HG03520 (cell line): ENCODE results near the gene CNTNAP4.

Experiments used
- ATAC-seq: cut with Tn5 transposase; IDR thresholded peaks from one replicate; pipeline ENCODE4 v1.9.1; 2021; ENCODE audit warnings: mild to moderate bottlenecking, moderate library complexity; ENCODE audit not compliant: unreplicated experiment

Gene CNTNAP4

DNA sequence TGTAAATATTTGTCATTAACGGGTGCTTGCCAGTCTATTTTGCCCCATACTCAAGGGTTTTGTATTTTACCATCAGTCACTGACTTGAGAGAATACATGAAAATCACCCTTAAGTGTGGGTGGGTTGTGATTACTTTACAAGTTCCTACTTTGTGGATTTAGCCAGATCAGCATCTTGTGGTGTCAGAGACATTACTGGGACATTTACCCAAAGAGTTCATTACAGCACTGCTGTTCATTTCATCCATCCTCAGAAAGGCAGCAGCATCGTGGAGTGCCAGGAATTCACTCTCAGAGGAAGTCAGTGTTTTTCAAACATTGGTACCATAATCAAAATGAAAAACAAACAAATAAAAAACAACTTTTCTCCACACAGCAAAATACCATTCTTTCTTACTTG is 110.8 kb downstream of the CNTNAP4 start:
- ATAC-seq = no peak

DNA sequence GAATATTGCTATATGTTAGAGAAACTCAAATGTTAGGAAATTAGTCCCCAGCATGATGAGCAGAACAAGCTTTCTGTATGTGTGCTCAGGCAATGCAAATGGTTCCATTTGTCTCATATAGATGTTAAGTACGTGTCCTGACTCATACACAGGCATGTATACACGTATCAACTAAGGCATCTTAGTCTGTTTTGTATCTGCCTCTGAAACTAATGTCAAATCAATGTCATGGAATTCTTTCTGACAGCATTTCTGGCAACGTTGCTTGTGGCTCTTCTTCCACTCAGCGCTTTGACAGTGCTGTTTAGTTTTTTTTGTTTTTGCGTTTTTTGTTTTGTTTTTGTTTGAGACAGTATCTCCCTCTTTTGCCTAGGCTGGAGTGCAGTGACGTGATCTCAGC is 111.9 kb downstream of the CNTNAP4 start:
- ATAC-seq = no peak

DNA sequence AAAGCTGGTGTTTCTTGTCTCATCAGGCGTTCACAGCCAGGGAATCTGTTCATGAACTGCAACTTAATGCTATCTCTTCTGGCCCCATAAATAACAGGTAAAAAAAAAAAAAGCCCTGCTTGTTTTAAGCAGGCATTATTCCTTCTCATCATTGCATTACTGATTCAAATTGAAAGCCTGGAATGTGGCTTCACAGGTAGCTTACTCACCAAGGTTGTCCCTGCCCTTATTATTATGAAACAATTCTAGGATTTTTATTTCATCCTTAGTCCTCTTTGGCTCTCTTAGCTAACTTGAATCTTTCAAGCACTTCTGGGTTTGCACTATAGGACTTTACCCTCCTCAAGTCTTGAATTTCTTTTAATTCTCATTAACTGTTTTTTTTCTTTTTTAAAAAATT is 113.3 kb downstream of the CNTNAP4 start:
- ATAC-seq = no peak

DNA sequence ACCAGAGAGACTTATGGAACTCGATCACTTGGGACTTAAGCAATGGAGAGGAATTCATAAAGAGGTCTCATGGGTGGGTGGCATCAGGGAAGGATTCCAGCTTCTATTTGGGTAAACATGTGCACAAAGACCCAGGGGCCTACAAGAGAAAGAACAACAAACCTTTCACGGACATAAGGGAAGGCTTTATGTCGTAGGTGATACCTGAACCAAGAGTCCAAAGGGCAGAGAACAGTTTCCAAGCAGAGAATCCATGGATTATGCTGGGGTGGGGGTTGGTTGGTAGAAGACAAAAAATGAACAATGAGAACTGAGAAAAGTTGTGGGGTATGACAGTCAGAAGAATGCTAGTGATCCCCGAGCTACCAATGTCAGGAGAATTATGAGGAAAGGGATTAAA is 119.8 kb downstream of the CNTNAP4 start:
- ATAC-seq = no peak

DNA sequence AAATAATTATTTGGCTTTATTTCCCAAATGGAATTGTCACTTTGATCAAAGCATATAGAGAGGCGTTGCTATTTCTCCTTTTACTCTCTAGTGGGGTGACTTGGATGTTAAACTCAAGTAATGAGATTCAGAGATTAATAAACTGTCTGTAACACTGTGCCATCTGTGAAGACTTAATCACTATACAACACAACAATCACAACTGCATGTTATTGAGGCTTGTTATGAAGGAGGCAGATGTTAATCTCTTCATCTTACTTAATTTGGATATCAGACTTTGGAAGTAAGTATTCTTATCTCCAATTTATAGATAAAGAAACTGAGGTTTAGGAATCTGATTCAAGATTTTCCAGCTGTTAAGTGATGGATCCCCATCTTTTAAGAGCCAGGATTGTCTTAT is 132.5 kb downstream of the CNTNAP4 start:
- no peak for ATAC-seq

DNA sequence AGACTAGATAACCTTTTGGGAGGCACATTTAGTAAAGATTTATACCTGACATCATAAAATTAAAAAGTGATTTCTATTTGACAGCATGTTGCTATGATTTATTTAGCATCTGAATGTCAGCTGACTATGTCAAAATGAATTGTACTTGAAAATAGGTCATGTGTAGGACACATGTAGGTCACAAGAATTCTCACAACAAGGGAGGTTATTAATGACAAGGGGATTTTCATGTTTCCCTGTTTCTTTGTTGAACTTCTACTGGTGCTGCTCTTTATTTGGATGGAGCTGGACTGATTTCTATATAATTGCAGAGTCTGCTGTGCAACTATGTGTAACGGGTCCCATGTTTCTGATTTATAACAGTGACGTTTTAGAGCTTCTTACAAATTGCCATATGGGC is 144.4 kb downstream of the CNTNAP4 start:
- ATAC-seq = no peak

DNA sequence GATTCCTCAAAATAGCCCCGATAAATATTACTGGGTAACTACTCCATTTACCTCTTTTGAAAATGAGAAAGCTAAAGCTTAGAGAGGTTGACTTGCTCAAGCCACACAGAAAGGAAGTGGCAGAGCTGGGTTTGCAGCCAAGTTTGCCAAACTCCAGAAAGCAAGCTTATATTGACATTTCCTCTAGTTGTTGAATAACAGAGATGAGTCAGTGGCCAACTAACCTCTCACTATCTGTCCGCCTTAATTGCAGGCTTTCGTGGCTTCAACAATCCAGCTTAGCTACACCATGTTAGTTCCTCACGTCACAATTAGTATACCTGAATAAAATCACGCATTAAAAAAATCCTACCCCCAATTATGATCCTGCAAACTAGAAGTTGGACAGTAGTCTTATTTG is 151.7 kb downstream of the CNTNAP4 start:
- no peak for ATAC-seq

DNA sequence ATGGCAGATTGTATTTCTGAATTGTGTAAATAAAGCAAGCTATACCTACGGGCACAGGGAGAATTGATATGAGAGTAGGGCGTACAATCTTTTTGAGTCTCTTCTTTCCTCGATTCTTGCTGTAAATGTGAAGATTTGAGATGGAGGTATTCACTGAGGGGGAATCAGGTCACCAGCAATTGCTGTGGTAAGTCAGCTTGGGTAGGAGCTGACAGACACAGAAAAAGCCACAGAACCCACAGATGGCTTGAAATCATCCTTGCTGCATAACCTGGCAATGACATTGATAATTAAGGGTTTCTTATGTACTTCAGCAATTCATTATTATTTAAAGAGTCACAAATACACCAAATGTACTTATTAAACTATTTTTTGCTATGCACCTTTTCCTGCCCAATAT is 164.2 kb downstream of the CNTNAP4 start:
- ATAC-seq = no peak

DNA sequence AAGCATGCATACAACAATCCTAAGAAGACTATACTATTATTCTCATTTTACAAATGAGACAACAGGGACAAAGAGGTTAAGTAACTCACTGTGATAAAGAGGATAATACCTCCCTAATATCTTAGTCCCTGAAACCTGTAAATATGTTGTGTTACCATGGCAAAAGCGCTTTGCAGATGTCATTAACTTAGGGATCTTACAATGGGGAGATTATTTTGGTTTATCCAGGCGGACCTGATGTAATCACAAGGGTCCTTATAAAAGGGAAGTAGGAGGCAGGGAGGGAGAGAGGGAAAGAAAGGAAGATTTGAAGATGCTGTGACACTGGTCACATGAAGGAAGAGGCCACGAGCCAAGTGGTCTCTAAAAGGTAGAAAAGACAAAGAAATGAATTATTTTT is 164.7 kb downstream of the CNTNAP4 start:
- ATAC-seq = no peak

DNA sequence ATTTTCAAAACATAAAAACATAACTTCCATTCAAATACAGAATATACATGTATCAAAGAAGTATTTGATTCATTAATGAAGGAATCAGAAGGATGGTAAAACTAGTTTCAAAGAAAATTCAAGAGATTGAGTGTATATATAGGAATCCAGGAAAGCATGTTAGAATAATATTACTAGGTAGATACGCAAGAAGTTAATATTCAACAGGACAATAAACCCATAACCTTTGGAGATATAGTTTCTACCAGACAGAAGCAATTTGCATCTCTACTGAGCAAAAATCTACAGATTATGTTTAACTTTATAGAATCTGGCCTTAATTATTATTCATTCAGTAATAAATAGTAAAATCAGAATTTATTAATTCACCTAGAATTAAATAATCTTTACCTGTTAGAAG is 166.8 kb downstream of the CNTNAP4 start:
- no peak for ATAC-seq

DNA sequence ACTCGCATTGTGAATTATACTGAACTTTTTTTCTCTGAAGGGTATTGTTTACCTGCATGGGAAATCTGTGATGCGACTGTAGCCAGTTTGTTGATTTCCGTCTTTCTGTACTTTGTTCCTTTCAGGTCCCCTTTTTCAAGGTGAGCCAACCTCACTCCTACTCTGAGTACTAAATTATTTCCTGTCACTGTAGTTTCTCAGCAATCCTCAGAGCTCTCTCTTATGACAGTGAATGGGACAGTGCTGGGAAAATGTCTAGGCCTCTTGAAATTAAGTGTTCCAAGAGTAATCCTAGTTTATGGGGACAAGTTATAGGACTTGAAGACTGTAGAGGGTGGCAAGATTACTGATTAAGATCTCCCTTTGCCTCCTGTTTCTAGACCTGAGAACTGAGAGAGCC is 167.6 kb downstream of the CNTNAP4 start:
- ATAC-seq = no peak

DNA sequence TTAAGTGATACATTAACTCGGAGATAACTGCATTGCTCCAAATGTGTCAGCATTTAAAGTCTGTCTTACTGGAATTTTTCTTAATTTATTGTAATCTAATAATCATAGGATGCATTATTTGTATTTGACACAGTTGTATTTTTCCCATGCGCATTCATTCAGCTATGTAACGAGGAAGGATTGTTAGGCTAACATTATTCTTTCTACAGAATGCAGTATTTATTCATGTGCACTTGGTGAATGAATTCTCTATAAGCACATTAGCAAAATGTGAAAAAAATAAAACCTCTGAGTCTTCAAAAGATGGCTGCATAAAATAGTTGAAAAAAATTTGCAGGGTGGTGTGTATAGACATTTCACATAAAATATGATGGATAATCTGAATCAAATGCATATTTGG is 168.6 kb downstream of the CNTNAP4 start:
- ATAC-seq = no peak

DNA sequence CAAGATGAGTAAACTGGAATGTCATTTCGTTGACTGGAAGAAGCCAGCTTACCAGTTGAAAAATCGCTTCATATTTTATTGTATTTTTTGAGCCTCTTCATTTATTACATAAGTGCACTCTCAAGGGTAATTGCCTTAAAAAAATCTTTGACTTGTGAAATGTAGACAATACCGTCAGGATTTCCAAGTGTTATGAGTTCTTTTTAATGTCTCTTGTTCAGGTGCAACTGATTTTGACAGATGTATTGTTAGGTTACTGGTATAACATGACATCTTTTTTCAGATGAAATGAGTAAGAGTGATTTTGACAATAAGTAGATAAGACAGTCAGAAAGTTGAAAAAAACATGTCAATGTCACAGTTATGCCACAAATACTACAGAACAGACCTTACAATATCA is 169.1 kb downstream of the CNTNAP4 start:
- no peak for ATAC-seq

DNA sequence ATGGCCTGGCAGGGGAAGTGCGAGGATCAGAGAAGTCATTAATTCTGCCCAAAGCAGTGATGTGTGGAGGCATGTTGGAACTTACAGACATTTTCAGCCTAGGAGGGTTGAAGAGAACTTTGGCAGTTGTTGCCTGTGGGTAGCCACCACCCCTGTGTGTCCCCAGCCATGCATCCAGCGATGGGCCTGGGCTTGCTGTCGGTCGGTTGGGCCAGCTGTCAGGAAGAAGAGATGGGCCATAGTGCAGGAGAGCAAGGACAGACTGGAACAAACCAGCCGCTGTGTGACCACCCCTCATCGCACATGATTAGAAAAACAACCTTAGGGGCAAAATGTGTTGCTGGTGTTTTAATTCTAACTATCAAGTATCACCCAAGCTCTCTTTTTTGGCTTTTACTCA is 173.7 kb downstream of the CNTNAP4 start:
- ATAC-seq = no peak

DNA sequence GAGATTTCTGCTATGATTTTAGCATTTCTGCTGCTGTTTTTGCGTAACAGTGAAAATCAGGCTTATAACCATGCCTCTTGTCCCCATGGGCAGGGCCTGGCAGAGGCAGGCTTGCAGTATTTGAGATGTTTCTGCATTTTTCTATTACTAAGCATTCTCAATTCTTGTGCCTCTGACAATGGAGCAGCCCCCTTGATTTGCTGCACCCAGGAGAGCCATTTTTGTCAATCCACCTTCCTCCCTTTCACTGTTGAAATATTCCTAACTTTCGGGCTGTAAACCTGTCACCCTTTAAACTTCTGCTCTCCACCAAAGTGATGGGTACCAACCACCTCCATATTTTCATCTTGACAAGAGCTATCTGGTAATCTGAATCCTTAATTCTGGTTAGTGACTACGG is 178.1 kb downstream of the CNTNAP4 start:
- ATAC-seq = no peak

DNA sequence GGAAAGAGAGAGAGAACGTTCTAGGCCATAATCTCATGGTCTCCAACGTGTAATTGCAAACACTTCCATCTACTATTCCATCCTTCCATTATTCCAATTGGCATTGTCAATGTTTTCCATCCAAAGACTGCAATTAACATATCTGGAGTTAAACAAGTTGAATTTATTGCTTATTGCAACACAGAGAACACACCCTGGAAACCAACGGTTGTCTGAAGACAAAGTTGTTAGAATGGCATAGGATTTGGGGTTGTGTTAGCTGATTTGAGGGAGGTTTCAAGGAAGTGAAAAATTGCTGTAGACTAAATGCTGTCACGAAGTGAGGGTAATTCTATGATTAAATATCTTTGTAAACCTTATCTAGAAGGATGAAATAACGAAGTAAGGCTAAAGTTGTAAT is 178.8 kb downstream of the CNTNAP4 start:
- no peak for ATAC-seq

DNA sequence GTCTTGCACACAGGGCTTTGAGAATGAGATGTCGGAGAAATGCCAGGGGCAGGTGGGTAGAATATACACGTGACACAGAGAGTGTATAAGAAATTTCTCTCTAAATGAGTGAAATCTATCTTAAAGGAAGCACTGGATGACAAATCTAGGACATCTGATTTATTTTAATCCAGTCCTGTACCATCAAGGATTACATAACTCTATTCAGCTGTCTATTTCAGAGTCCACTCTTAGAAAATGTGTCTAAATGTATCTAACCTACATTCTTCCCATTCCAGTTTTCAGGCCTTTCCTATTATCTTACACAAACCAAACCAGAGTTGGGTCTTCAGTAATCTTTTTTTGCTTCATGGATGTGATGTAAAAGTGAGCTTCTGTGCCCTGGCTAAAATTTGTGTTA is 181.9 kb downstream of the CNTNAP4 start:
- ATAC-seq = no peak

DNA sequence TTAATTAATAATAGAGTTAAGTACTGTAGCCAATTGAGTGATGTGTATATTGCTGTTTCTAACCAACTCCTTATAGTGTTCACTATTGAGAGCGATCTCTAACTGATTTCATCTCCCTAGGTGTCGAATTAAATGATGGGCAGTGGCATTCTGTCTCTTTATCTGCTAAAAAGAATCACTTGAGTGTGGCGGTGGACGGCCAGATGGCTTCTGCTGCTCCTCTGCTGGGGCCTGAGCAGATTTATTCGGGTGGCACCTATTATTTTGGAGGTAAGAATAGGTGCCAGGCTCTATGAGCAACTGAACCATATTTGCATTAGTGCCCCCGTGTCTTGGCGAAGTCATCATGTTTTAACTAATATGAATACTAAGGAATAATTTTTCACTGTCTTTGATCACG is 184.6 kb downstream of the CNTNAP4 start:
- no peak for ATAC-seq

DNA sequence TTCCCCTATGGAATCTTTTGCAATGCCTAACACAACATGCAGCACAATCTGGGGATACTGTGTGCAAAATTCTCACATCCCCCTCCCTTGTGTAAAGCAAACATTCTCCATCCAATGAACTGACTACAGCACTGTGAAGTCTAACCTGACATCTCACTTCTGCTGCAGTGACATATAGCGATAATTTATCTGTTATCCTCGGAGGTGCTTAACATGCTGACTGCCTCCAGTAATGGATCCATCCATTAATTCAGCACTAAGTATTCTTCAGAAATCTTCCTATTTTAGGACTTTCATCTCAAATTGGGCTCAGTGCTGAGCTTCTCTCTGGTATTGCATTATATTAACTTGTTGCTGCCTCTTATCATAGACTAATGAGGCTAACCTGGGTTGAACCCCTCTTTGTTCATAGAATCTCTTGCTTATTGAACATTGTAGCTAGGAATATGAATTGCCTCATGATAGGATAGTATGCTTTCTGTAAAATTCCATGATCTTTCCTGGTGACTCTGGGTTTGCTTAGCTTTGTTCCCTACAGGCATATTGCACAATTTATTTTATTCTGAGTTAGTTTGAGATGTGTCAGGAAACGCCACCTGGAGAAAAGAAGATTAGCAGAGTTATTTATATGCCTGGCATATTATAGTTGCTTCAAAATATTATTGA is 187.9 kb downstream of the CNTNAP4 start:
- ATAC-seq = no peak

DNA sequence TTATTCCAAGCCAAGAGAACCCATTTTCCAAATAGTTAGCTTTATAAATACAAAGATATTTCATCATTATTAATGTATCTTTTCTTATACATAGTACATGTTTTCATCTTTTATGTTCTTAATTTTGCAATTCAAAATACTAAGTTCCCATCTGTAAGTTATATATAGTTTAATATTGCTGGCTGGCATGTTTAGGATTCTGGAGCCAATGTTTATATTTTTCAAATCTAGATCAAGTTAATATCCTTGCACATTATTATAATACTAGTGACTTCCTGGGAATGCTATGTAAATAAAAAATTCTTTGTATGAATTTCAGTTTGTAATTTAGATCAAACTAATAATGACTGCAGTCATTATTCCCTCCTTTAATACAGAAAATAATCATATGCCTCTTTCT is 189.7 kb downstream of the CNTNAP4 start:
- no peak for ATAC-seq

DNA sequence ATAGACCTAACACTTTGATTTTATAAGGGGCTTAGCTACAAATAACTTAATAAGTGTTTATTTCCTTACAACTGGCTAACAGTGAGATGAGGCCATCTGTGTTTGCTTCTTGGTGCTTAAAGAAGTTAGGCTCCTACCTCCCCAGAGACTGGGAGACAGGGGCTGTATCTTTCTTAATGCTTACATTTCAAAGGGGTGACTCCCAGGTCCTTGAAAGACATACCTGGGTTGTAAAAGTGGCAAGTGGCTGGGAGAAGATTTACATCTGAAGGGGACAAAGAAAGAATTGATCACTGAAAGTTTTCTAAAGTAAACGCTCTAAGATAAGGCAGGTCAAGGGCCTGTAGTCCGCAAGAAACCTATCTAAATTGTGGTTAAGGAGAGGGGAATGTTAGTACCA is 196.8 kb downstream of the CNTNAP4 start:
- no peak for ATAC-seq

DNA sequence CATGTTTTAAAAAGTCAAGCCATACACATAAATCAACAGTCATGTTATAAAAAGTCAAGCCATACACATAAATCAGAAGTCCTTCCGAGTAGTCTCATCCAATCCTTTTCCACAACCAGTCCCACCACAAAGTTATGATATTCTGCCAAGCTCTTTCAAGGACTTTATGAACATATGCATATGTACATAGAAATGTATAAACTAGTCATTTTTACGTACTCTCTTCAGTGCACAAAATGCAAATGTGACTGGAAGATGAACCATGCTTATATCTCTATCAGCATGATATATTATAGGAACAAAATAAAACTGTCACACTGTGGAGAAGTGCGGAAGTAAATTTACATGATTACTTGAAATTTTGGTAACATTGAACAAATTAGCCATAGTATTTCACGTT is 200.9 kb downstream of the CNTNAP4 start:
- no peak for ATAC-seq

DNA sequence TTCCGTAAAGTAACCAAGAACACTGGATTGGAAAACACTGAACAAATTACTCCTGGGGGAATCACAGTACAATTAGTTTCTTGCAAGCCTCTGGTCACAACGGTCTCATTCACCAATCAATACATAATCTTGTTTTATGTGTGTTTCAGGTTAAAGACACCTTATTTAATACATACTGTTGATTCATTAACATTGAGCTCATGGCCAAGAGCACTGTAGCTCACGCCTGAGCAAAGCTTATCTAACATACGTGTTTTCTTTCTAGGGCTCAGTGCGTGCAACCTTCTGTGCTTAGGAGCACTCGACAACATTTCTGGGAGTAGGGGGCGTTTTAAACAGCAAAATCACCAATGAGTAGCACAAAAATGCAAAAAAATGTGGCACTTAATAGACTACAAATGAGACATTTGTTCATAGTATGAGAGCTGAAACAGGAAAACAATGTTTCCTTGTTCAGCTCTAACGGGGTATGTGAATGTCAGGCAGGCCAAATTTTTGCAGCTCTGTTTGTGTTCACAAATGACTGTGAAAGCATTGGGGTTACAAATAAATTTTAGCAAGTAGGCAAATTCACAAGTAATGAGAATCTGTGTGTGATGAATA is 206.2 kb downstream of the CNTNAP4 start:
- ATAC-seq = no peak
